HepG2 (cell line): Measurements from ENCODE around the gene PRMT7. TPM values are rescaled to one million over a fixed set of nuclear protein-coding genes. Genes with fewer than 3 reads are reported as not detected.

Experiments used
- CENPBD1 ChIP-seq: sonication (generic); formaldehyde crosslinking; IDR thresholded peaks from 2 replicates; pipeline ENCODE4 v1.8.0; 2022; ENCODE audit warnings: missing genetic modification reagents, low read depth, mild to moderate bottlenecking, borderline replicate concordance
- DMAP1 ChIP-seq: IDR thresholded peaks from 2 replicates; pipeline ENCODE4 v1.6.1; 2016
- DRAP1 ChIP-seq: IDR thresholded peaks from 2 replicates; pipeline ENCODE4 v1.6.1; 2016; ENCODE audit warnings: missing genetic modification reagents, missing compliant biosample characterization
- GRHL1 ChIP-seq: sonication (generic); formaldehyde crosslinking; conservative IDR thresholded peaks from 2 replicates; pipeline ENCODE4 v1.8.0; 2022; ENCODE audit warnings: missing genetic modification reagents
- MAF1 ChIP-seq: sonication (generic); formaldehyde crosslinking; IDR thresholded peaks from 2 replicates; pipeline ENCODE4 v1.5.0; 2020; ENCODE audit warnings: missing genetic modification reagents, borderline replicate concordance
- NBN ChIP-seq: fragments of 450-650 bp; conservative IDR thresholded peaks from 2 replicates; pipeline ENCODE4 v1.6.1; 2017
- NFYC ChIP-seq: IDR thresholded peaks from 2 replicates; pipeline ENCODE4 v1.6.1; 2016; ENCODE audit warnings: missing genetic modification reagents, missing compliant biosample characterization
- NR1H2 ChIP-seq: sonication (generic); formaldehyde crosslinking; IDR thresholded peaks from 2 replicates; pipeline ENCODE4 v1.8.1; 2022; ENCODE audit warnings: low read depth, missing genetic modification reagents, borderline replicate concordance
- POLR2A ChIP-seq, 2 experiments: IDR thresholded peaks; 2 replicates each; pipeline ENCODE4 v1.6.1; 2011; ENCODE audit warnings: low read depth in 2 of 2, low read length in 2 of 2, mild to moderate bottlenecking in 1 of 2, moderate library complexity in 1 of 2; ENCODE audit not compliant: insufficient read depth in 1 of 2
- SNAPC4 ChIP-seq: sonication (generic); formaldehyde crosslinking; IDR thresholded peaks from 2 replicates; pipeline ENCODE4 v1.4.0; 2020; ENCODE audit warnings: mild to moderate bottlenecking, missing genetic modification reagents
- SOX5 ChIP-seq: IDR thresholded peaks from 2 replicates; pipeline ENCODE4 v1.6.1; 2016; ENCODE audit warnings: borderline replicate concordance
- TMF1 ChIP-seq: sonication (generic); formaldehyde crosslinking; IDR thresholded peaks from 2 replicates; pipeline ENCODE4 v1.8.1; 2022; ENCODE audit warnings: low read depth, missing genetic modification reagents
- ZBED4 ChIP-seq: sonication (generic); formaldehyde crosslinking; IDR thresholded peaks from 2 replicates; pipeline ENCODE4 v1.4.0; 2020; ENCODE audit warnings: missing genetic modification reagents, borderline replicate concordance
- ZBTB7B ChIP-seq: sonication (generic); formaldehyde crosslinking; IDR thresholded peaks from 2 replicates; pipeline ENCODE4 v1.4.0; 2020; ENCODE audit warnings: missing genetic modification reagents
- ZFP36L1 ChIP-seq: sonication (generic); formaldehyde crosslinking; IDR thresholded peaks from 2 replicates; pipeline ENCODE4 v1.8.0; 2022; ENCODE audit warnings: mild to moderate bottlenecking, missing genetic modification reagents, moderate library complexity
- ZKSCAN8 ChIP-seq: IDR thresholded peaks from 2 replicates; pipeline ENCODE4 v1.6.1; 2016; ENCODE audit warnings: borderline replicate concordance, missing genetic modification reagents, missing compliant biosample characterization
- ZNF597 ChIP-seq: sonication (generic); formaldehyde crosslinking; IDR thresholded peaks from 2 replicates; pipeline ENCODE4 v1.5.0; 2020; ENCODE audit warnings: missing genetic modification reagents
- polyA plus RNA-seq, 8 experiments: library from polyadenylated mRNA; depleted of rRNA in 3 of 8; stranded (reverse) in 7 of 8; unstranded in 1 of 8; fragments of >200 nt; fragmentation: Illumina TruSeq in 4 of 8; extraction: Trizol in 4 of 8; gene quantifications; 2 replicates each; pipeline versions ENCODE4 v1.2.1 to v1.2.3, GENCODE V29; 2011 to 2016; ENCODE audit warnings: low read depth in 4 of 8, missing spikeins in 1 of 8, mixed read lengths in 1 of 8; ENCODE audit not compliant: insufficient read depth in 1 of 8
- total RNA-seq, 5 experiments: library from RNA; depleted of rRNA; stranded (reverse); fragments of >200 nt; fragmentation: Illumina TruSeq; extraction: Trizol; gene quantifications; 2 replicates each; pipeline ENCODE4 v1.2.3, GENCODE V29; 2016; ENCODE audit warnings: low read depth in 1 of 5

PRMT7 gene
- total and polyA plus RNA-seq, 2 of the 13 experiments (the other 11 are each of a cell fraction or from before 2014, with no cell fraction given): 47.5 to 55.0 TPM

- TF ChIP-seq NFYC (CRISPR knock-in tag) (no peak), DMAP1 (CRISPR knock-in tag) (peak; percentile 72; the same call in 1 of the 2 replicates), ZNF597 (CRISPR knock-in tag) (no peak), NR1H2 (CRISPR knock-in tag) (no peak), SOX5 (CRISPR knock-in tag) (peak; percentile 94), POLR2A (IDR thresholded peaks at IDR 0.05; ENCODE audit: insufficient read depth in 1 of 2, low read depth in 2 of 2, low read length in 2 of 2) (peak in 1 of 2 experiments; percentile 44; a peak in 1 of 4 replicates), ZFP36L1 (CRISPR knock-in tag) (no peak), ZBTB7B (CRISPR knock-in tag) (peak; percentile 86), CENPBD1 (no peak), SNAPC4 (no peak), ZKSCAN8 (CRISPR knock-in tag) (peak; percentile 68; the same call in 1 of the 2 replicates), NBN (no peak), TMF1 (no peak), GRHL1 (CRISPR knock-in tag) (no peak), DRAP1 (CRISPR knock-in tag) (peak; percentile 48; the same call in 1 of the 2 replicates), ZBED4 (CRISPR knock-in tag) (peak; percentile 88; the same call in 1 of the 2 replicates), MAF1 (CRISPR knock-in tag) (no peak)
Observed at GRCh38 chr16:68281368-68282063, 29.3 kb upstream of the PRMT7 start (continued).
